Measurements from ENCODE around the gene SPAG16. TPM values are rescaled to one million over a fixed set of nuclear protein-coding genes. Genes with fewer than 3 reads are reported as not detected.

SPAG16 gene
- total RNA-seq, 1 experiment from 2014 or later: 13.0 TPM

- no peak for ATAC-seq
- in situ Hi-C loops (cut with HindIII; ENCODE audit: low pct_unique_long_range_greater_than_20kb, low sequenced_read_pairs): no loop called here
- Histone ChIP-seq H3K36me3 (ENCODE audit: control insufficient read depth, insufficient read depth, low read length) (no peaks in the 10 kb centered on the region), H3K4me1 (ENCODE audit: control insufficient read depth, insufficient read depth, low read length) (no peaks in the 10 kb centered on the region), H3K27ac (ENCODE audit: low read length) (no peak overlapping the region), H3K4me3 (ENCODE audit: low read depth in 2 of 2, low read length in 2 of 2) (no peak overlapping the region), H3K27me3 (ENCODE audit: control insufficient read depth, insufficient read depth, low read length) (no peaks in the 10 kb centered on the region), H3K9me3 (ENCODE audit: control insufficient read depth, insufficient read depth, low read depth, low read length) (peaks cover 15% of the 10 kb centered on the region; the same call in 1 of the 2 replicates)
- BruUV-seq (replicated peaks): no TSS peak
- ChIA-PET POLR2A (no interaction called here), CTCF (no interaction called here)
- no peak for DNase-seq (ENCODE audit: low read depth, low spot score)
- no peak for TF ChIP-seq REST (IDR thresholded peaks at IDR 0.05; ENCODE audit: insufficient read depth in 1 of 2, low read depth in 2 of 2, low read length in 1 of 2)
- intact Hi-C loops (cut with micrococcal nuclease; ENCODE audit: unreplicated experiment): no loop called here
Measured at GRCh38 chr2:213669657-213670056, 385.4 kb downstream of the SPAG16 start.

DNA sequence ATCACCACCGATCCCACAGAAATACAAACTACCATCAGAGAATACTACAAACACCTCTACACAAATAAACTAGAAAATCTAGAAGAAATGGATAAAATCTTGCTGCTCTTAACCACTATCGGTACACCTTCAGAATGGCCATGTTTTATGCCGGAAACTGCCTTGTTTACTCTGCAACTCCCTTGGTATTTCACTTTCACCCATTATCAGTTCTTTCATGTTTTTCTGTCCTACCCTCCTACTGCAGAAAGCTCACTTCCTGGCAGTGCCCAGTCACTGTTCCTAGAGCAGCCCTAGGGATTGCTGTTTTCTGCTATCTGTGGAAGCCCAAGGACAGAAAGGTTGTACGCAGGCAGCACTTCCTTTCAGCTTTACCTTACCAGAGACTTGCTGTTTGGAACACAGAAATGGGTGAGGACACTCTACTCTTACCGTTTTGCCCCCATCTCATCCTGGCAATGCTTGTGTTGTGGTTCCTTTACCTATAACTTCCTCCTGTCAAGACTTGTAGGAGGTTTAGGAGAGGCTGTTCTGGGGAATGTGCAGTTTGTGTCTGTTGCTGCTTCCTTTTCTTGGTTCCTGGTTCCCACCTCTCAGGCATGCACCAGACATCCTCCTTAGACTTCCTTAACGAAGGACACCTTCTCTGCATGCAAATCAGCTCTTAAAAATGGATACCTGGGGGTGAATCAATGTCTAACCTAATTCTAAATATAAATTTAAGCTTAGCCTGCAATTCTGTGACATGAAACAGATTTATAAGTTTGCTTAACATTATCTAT, 394.4 kb downstream of the SPAG16 start:
- Histone ChIP-seq H3K9me3 (ENCODE audit: control insufficient read depth, insufficient read depth, low read depth, low read length) (no peaks in the 10 kb centered on the region), H3K36me3 (ENCODE audit: control insufficient read depth, insufficient read depth, low read length) (no peaks in the 10 kb centered on the region), H3K4me1 (ENCODE audit: control insufficient read depth, insufficient read depth, low read length) (no peaks in the 10 kb centered on the region), H3K4me3 (ENCODE audit: low read depth in 2 of 2, low read length in 2 of 2) (no peak overlapping the region), H3K27ac (ENCODE audit: low read length) (no peak overlapping the region), H3K27me3 (ENCODE audit: control insufficient read depth, insufficient read depth, low read length) (no peaks in the 10 kb centered on the region)
- intact Hi-C loops (cut with micrococcal nuclease; ENCODE audit: unreplicated experiment): no loop called here
- DNase-seq (ENCODE audit: low read depth, low spot score): no peak
- TF ChIP-seq TCF7L2 (IDR thresholded peaks at IDR 0.05; ENCODE audit: low read depth, low read length) (no peak), SIN3A (IDR thresholded peaks at IDR 0.05; ENCODE audit: borderline replicate concordance, insufficient read depth, low read depth, low read length) (no peak), CTCF (IDR thresholded peaks at IDR 0.05) (no peak), POLR2AphosphoS5 (IDR thresholded peaks at IDR 0.05; ENCODE audit: low read depth, low read length) (no peak), REST (IDR thresholded peaks at IDR 0.05; ENCODE audit: insufficient read depth in 1 of 2, low read depth in 2 of 2, low read length in 1 of 2) (no peak)
- ATAC-seq: no peak
- ChIA-PET CTCF (no interaction called here), POLR2A (no interaction called here)
- in situ Hi-C loops (cut with HindIII; ENCODE audit: low pct_unique_long_range_greater_than_20kb, low sequenced_read_pairs): no loop called here
- BruUV-seq (replicated peaks): no TSS peak

Data from Panc1 (cell line).